Neural crest cell (in vitro differentiated cells): ENCODE data around the gene VWC2. TPM values are rescaled to one million over a fixed set of nuclear protein-coding genes. Genes with fewer than 3 reads are reported as not detected.

Experiments
- DNase-seq: peaks from one replicate; pipeline ENCODE4 v3.0.0; 2021; ENCODE audit warnings: low read depth, mixed read lengths, low spot score
- H3K27ac Mint-ChIP-seq: one replicate; pipeline ENCODE4 v1.8.0; 2021; ENCODE audit warnings: mild to moderate bottlenecking, mixed read lengths; ENCODE audit not compliant: unreplicated experiment
- H3K27me3 Mint-ChIP-seq: 2 replicates; pipeline ENCODE4 v1.8.0; 2021; ENCODE audit warnings: low read depth, mild to moderate bottlenecking, mixed read lengths
- H3K36me3 Mint-ChIP-seq: 2 replicates; pipeline ENCODE4 v1.8.0; 2021; ENCODE audit warnings: low read depth, mild to moderate bottlenecking, mixed read lengths
- H3K4me1 Mint-ChIP-seq: 2 replicates; pipeline ENCODE4 v1.8.0; 2021; ENCODE audit warnings: mixed read lengths
- H3K4me3 Mint-ChIP-seq: one replicate; pipeline ENCODE4 v1.8.0; 2021; ENCODE audit warnings: mild to moderate bottlenecking, mixed read lengths
- H3K9me3 Mint-ChIP-seq: 2 replicates; pipeline ENCODE4 v1.8.0; 2021; ENCODE audit warnings: mixed read lengths
- CTCF ChIP-seq: fragments of 200-600 bp; sonication (generic); conservative IDR thresholded peaks from 2 replicates; pipeline ENCODE4 v1.5.0; 2021; ENCODE audit warnings: antibody characterized with exemption, mild to moderate bottlenecking
- total RNA-seq: library from RNA; stranded (reverse); gene quantifications from 2 replicates; pipeline ENCODE4 v1.2.1, GENCODE V29; 2021

VWC2 gene
- total RNA-seq, 1 donor from 2014 or later, result not detected

GRCh38 chr7:49790209-49790608, 16.8 kb downstream of the VWC2 start:
- no peak for DNase-seq
- H3K9me3 Mint-ChIP-seq, result peaks cover 11% of the 10 kb centered on the region
- H3K27ac Mint-ChIP-seq, result no peak overlapping the region
- H3K27me3 Mint-ChIP-seq, result peaks cover 8% of the 10 kb centered on the region
- H3K4me1 Mint-ChIP-seq, result peaks cover 15% of the 10 kb centered on the region
- H3K36me3 Mint-ChIP-seq, result no peaks in the 10 kb centered on the region
- no peak overlapping the region for H3K4me3 Mint-ChIP-seq
- TF ChIP-seq CTCF, result no peak

DNA sequence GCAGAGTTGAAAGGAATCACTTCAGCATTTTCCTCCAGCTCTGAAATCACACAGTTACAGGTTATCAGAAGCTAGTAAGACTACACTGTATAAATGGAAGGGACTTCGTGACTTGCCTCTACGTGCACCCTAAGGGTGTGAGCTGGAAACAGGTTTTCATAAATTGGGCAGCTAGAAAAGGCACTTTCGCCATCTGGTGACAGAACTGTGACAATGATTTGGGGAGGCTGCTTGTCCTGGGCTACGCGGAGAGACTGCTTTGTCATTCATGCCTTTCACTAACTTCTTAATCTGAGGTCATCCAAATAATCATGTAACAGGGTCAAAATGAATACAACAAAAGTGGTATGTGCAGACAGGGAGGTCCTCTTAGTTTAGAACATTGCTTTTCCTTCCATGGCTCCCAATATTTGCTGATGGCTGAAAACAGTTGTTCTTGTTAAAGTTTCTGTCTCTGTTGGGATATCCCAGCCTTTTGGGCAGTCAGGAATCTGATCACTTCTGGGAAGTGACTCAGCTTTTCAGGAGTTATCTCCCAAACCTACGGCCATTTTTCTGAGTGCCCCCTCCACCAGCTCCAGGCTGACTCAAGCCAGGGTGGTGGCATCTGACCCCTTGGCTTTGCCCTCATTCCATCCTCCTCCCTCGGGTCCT, 17.8 kb downstream of the VWC2 start:
- peak; percentile 75 for TF ChIP-seq CTCF
- Mint-ChIP-seq H3K27ac (no peak overlapping the region), H3K36me3 (no peaks in the 10 kb centered on the region), H3K4me3 (no peak overlapping the region), H3K4me1 (peaks cover 15% of the 10 kb centered on the region), H3K9me3 (peaks cover 9% of the 10 kb centered on the region), H3K27me3 (peaks cover 8% of the 10 kb centered on the region)
- DNase-seq, result peak; percentile 40

- Mint-ChIP-seq H3K36me3 (no peaks in the 10 kb centered on the region), H3K4me1 (no peaks in the 10 kb centered on the region), H3K4me3 (no peak overlapping the region), H3K9me3 (no peaks in the 10 kb centered on the region), H3K27ac (no peak overlapping the region), H3K27me3 (peaks cover 2% of the 10 kb centered on the region)
- no peak for TF ChIP-seq CTCF
- no peak for DNase-seq
Observed at GRCh38 chr7:49797987-49798660, 24.7 kb downstream of the VWC2 start.

DNA sequence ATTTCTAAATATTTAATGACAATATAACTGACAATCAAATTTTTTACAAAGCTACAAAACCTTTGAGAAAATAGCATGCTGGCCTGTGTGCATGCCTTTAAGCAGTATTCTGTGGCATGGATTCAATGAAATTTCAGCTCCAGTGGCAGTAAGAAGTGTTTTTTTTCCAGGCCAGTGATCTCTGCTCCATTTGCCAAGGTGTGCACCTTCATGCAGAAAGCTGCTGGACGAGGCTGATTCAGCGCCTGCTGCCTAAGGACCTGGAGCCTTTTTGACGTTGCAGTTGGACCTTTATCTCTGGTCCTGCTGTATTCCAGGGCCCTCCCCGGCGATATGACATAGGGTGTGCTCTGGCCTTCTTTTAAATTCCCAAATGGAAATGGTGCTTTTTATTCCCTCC, 26.6 kb downstream of the VWC2 start:
- no peaks in the 10 kb centered on the region for H3K4me1 Mint-ChIP-seq
- no peaks in the 10 kb centered on the region for H3K27me3 Mint-ChIP-seq
- H3K27ac Mint-ChIP-seq, result no peak overlapping the region
- no peaks in the 10 kb centered on the region for H3K9me3 Mint-ChIP-seq
- no peak for DNase-seq
- no peak for TF ChIP-seq CTCF
- no peaks in the 10 kb centered on the region for H3K36me3 Mint-ChIP-seq
- no peak overlapping the region for H3K4me3 Mint-ChIP-seq

GRCh38 chr7:49802600-49802999, 29.2 kb downstream of the VWC2 start:
- no peak for DNase-seq
- H3K36me3 Mint-ChIP-seq, result no peaks in the 10 kb centered on the region
- no peaks in the 10 kb centered on the region for H3K4me1 Mint-ChIP-seq
- no peak for TF ChIP-seq CTCF
- H3K27me3 Mint-ChIP-seq, result no peaks in the 10 kb centered on the region
- no peaks in the 10 kb centered on the region for H3K9me3 Mint-ChIP-seq
- H3K27ac Mint-ChIP-seq, result peak overlapping the region; percentile 57
- H3K4me3 Mint-ChIP-seq, result no peak overlapping the region
